GM19035 (cell line): ENCODE data around the gene UBL7.
"Not testable (repeated sequence)": the region's sequence is repeated elsewhere in the genome, so short reads cannot be mapped to it uniquely, and the experiment has no call there.

Experiments
- ATAC-seq: cut with Tn5 transposase; IDR thresholded peaks from one replicate; pipeline ENCODE4 v1.9.1; 2021; ENCODE audit not compliant: unreplicated experiment

Gene UBL7

GRCh38 chr15:74464216-74464615, 3.3 kb upstream of the UBL7 start:
- ATAC-seq: no peak

GRCh38 chr15:74463634-74464033, 2.7 kb upstream of the UBL7 start:
- no peak for ATAC-seq

GRCh38 chr15:74461847-74462511, 1.0 kb upstream of the UBL7 start:
- no peak for ATAC-seq

- ATAC-seq: no peak
These were observed 662 bp downstream of the UBL7 start for GRCh38 chr15:74460298-74460697.

GRCh38 chr15:74459798-74460197, 1.2 kb downstream of the UBL7 start:
- ATAC-seq: not testable (repeated sequence)

GRCh38 chr15:74458473-74458872, 2.5 kb downstream of the UBL7 start:
- no peak for ATAC-seq

- ATAC-seq: not testable (repeated sequence)
These were observed 3.9 kb downstream of the UBL7 start for GRCh38 chr15:74457036-74457435.

- no peak for ATAC-seq
These were observed 6.0 kb downstream of the UBL7 start for GRCh38 chr15:74454764-74455500.

GRCh38 chr15:74453925-74454763, 6.8 kb downstream of the UBL7 start:
- no peak for ATAC-seq

- ATAC-seq: no peak
These were observed 8.8 kb downstream of the UBL7 start for GRCh38 chr15:74451861-74452835.

- ATAC-seq: no peak
These were observed 9.6 kb downstream of the UBL7 start for GRCh38 chr15:74451322-74451721.

- no peak for ATAC-seq
These were observed 11.2 kb downstream of the UBL7 start for GRCh38 chr15:74449643-74450205.

GRCh38 chr15:74449095-74449494, 11.9 kb downstream of the UBL7 start:
- ATAC-seq: no peak

- no peak for ATAC-seq
These were observed 14.9 kb downstream of the UBL7 start for GRCh38 chr15:74445816-74446763.

GRCh38 chr15:74444106-74445062, 16.6 kb downstream of the UBL7 start:
- ATAC-seq: no peak

GRCh38 chr15:74443100-74443909, 17.7 kb downstream of the UBL7 start:
- ATAC-seq: no peak

- no peak for ATAC-seq
These were observed 18.4 kb downstream of the UBL7 start for GRCh38 chr15:74442604-74443003.
